Measurements from ENCODE around the gene MARCHF6.

- TF ChIP-seq YY2 (tag by site-specific recombination; IDR thresholded peaks at IDR 0.05) = no peak
- TF ChIP-seq KLF16 (tag by site-specific recombination; IDR thresholded peaks at IDR 0.05) = no peak
- TF ChIP-seq ZBTB44 (tag by site-specific recombination; IDR thresholded peaks at IDR 0.05) = no peak
- no peak for TF ChIP-seq YY1 (tag by site-specific recombination; IDR thresholded peaks at IDR 0.05)
- TF ChIP-seq CTCF (tag by site-specific recombination; IDR thresholded peaks at IDR 0.05) = no peak
- TF ChIP-seq ZNF239 (tag by site-specific recombination; IDR thresholded peaks at IDR 0.05) = no peak
- no peak for TF ChIP-seq ZNF214 (tag by site-specific recombination; IDR thresholded peaks at IDR 0.05; ENCODE audit: borderline replicate concordance)
Measured at GRCh38 chr5:10352430-10353240, 860 bp upstream of the MARCHF6 start.

All from HEK293 (cell line).